ENCODE results near the gene NUP205.

DNA sequence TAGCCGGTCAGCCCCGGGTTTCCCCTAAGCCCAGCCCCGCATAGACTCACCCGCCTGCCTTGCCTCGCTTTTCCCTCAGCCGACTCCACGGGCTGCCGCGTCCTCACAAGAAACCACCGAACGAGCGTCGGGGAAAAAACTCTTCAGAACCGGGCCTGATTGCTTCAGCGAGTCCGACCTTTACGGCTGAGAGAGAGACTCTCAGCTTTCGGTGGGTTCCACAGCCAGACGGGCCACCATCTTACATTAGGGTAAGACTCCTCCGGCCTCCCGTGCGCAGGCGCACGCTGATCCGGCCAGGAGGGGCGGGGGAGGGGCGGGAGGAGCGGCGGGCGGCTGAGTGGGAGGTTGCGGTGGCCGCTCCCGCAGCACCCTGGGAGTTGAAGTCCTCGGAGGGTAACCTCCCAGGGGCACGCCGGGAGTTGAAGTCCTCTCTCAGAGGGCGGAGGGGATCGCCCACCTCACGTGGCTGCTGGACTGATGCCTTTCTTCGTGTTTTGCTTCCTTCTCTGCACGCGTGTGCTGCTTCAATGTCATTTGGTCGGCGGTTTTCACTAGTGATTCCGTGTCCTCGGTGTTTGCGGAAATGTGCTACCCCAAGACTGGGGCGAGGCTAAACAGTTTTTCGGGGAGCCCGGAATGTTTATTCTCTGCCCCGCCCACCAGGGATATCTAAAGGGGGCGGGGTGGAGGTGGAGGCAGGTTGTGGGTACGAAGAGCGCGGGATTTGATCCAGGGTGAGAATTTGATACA is 47.7 kb upstream of the NUP205 start, which contains the start of gene CNOT4:
- TF ChIP-seq, protein P1, sequence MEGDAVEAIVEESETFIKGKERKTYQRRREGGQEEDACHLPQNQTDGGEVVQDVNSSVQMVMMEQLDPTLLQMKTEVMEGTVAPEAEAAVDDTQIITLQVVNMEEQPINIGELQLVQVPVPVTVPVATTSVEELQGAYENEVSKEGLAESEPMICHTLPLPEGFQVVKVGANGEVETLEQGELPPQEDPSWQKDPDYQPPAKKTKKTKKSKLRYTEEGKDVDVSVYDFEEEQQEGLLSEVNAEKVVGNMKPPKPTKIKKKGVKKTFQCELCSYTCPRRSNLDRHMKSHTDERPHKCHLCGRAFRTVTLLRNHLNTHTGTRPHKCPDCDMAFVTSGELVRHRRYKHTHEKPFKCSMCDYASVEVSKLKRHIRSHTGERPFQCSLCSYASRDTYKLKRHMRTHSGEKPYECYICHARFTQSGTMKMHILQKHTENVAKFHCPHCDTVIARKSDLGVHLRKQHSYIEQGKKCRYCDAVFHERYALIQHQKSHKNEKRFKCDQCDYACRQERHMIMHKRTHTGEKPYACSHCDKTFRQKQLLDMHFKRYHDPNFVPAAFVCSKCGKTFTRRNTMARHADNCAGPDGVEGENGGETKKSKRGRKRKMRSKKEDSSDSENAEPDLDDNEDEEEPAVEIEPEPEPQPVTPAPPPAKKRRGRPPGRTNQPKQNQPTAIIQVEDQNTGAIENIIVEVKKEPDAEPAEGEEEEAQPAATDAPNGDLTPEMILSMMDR (IDR thresholded peaks at IDR 0.05), result no peak
- no peak for TF ChIP-seq POLR2A (IDR thresholded peaks at IDR 0.05)
